HG03108 (cell line): Measurements from ENCODE around the gene FAM216B.
"Not testable (repeated sequence)": the region's sequence is repeated elsewhere in the genome, so short reads cannot be mapped to it uniquely, and the experiment has no call there.

Source experiments
- ATAC-seq: cut with Tn5 transposase; IDR thresholded peaks from one replicate; pipeline ENCODE4 v1.9.1; 2021; ENCODE audit warnings: moderate library complexity; ENCODE audit not compliant: unreplicated experiment

The FAM216B gene

DNA sequence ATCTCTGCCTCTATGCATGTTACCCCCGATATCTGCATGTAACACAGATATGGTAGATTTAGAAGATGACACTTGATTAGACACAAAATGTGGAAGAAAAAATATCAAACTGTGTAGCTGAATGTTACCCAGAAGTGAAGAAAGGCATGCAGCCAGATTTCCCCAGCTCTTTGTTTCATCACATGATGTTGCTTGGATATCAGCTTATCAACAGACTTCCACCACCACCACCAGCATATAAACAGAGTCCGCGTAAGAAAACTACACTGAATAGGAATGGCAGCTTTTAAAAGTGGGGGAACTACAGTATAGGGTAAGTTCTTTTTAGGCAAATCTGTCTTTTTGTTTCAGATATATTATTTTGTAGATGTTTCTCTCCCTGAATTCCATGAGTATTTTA is at the start of gene FAM216B:
FAM216B (plus strand) TSS at position 233 of the 400 bp plus-strand sequence. CDS start 2,484 bp downstream, outside the sequence.
- ATAC-seq: no peak

DNA sequence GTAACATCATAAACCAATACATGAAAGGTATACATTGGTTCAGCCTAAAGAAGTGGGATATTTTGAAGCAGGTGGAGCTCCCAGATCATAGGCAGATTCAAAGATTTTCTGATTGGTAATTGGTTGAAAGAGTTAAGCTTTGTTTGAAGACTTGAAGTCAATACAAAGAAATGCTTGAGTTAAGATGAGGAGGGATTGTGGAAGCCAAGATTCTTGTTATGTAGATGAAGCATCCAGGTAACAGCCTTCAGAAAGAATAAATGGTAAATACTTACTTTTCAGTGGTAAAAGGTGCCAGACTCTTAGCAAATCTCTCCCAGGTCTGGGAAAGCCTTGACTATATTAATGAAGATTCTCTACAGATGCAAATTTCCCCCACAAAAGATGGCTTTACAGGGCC is 49.3 kb upstream of the FAM216B start:
- ATAC-seq: no peak

DNA sequence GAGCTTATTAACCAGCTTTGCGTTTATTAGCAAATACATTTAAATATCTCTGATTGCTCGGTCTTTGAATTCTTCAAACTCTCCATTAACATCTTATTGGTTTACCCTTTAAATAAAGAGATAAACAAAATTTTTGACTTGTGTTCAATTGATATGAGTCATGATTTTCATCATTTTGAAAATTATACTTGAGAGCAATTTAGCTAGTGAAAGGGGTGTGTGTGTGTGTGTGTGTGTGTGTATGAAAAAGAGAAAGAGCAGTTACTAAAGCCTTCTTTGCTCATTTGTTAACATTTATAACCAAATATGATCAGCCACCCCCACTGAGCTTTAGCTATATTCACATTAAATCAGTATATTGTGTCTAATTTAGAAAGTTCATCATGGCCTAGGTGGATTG is 48.3 kb upstream of the FAM216B start:
- no peak for ATAC-seq

DNA sequence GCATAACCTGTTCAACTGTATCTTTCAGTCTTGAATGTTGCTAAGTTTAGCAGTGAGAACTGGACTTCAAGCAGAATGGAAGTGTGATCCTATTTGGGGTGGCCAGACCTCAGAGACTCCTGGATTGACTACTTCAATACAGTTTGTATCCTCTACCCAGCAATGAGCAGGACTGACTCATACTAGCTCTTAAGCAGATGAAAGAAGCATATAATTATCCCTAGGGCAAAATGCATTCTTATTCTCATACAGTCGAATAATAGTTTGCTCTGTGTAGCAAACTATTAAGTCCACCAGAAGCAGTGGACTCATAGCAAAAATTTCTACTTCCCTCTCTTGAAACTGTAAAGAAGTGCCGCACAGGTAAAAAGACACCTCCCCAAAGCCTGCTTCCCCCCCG is 46.4 kb upstream of the FAM216B start:
- no peak for ATAC-seq

DNA sequence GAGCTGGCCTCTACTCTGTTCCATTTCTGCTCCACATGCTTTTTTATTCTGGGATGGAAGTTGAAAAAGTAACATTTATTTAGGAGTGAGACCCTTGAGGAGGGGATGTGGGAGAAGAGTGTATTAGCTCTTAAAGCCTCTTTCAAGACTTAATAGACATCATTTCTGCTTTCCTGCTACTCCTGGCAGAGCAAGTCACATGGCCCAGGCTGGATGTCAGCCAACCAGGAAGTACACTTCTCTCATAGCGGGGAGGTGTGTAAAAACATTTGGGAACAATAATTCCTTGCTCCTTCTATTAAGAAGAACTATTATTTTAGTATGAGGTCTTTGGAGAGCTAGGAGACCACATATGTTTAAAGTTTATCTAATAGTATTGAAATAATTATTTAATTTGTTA is 40.6 kb upstream of the FAM216B start:
- ATAC-seq: no peak

DNA sequence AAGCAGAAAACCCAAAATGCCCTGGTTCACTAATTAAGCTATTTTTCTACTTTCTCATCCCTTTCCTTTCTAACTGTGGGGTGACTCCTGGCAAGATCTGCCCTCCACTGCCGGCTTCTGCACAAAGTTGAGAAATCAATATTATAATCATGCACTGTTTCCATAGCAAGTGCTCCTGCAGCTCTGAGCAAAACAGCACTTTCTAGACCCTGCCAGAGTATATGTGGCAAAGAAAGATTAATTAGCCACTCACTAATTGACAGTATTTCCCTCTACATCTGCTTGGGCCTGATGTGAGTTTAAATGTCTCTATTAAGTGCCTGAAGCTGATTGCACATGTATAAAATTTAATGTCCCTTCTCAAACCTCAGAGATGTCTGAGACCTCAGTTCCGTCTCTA is 39.5 kb upstream of the FAM216B start:
- ATAC-seq: no peak

DNA sequence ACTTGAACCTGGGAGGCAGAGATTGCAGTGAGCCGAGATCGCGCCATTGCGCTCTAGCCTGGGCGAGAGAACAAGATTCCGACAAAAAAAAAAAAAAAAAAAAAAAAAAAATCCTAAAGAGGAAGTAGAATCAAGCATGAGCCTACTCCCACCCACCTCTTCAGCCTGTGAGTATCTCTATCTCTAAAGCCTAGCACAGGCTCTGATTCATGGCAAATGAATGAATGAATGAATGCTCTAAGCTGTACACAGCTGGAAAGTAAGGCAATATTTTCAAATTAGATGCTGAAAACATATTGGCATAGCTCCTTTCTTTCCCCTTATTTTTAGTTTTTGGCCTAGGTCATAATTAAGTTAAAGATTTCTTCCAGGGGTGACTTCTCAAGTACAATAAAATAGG is 35.7 kb upstream of the FAM216B start:
- ATAC-seq: no peak

DNA sequence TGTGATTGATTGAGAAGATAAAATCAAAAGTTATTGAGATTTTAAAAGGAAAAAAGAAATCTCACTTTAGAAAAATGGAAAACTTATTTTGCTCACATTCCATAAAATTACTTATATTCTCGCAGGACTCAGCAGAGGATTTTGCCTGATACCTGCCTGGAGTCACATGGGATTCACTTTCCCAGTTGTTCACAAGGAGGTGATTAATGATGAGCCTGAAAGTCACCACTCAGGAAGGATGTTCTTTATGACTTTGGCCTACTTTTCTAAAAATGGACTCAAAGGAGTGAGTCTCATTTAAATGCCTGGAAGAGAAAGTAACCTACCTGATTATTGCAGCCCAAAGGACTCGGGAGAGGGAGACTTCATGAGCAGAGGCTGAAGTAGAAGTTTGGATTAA is 34.5 kb upstream of the FAM216B start:
- no peak for ATAC-seq

DNA sequence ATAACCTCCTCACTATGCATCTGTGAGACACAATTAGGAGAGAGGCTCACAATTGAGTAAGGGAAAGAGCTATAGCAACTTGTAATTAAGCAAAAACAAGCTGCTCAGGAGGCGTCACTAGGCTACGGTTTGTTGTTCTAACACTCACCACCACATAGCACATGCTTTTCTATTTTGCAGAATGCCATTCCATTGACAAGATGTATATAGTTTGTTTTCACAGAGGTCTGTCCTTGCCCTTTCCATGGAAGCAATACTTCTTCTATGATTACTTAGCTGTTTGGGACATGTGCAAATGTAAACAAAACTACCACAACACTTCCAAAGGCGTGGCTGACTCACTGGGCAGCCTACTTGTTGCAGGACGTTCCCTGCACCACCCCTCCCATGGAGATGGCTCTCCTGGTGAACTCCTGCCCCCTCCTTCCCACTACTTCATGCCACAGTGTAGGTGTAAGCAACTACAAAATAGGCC is 33.9 kb upstream of the FAM216B start:
- ATAC-seq: no peak

DNA sequence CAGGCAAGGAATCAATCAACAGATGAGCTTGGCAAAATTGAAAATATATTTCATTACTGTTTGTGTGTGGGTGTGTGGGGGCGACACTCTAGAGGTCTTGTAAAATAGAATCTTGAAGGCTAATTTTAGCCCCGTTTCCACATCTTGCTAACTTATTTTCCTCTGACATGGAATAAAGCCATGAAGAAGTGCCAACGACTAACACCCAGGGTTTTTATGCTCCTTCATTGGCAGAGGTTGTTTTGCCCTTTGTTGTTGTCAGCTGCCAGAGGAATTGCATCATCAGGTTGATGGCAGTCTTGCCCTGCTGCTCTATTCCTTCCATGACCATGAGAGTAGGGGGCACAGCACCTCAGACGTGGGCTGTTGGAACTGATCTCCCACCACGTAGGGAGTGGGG is 30.6 kb upstream of the FAM216B start:
- no peak for ATAC-seq

DNA sequence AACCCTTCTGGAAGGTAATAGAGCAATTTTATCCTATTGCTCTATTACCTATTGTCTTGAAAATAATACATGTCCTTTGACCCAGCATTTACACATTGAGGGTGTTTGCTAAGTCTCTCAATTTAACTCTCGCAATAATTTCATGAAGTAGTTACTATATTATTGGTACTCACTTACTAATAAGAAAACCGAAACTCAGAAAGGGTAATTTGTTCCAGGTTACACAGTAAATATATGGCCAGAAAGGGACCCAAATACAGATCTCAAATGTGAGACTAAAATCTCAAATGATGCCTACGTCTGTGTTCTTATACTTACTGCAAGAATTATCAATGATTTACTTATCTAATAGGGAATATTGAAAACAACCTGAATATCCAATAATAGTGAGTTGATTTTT is 29.7 kb upstream of the FAM216B start:
- ATAC-seq: no peak

DNA sequence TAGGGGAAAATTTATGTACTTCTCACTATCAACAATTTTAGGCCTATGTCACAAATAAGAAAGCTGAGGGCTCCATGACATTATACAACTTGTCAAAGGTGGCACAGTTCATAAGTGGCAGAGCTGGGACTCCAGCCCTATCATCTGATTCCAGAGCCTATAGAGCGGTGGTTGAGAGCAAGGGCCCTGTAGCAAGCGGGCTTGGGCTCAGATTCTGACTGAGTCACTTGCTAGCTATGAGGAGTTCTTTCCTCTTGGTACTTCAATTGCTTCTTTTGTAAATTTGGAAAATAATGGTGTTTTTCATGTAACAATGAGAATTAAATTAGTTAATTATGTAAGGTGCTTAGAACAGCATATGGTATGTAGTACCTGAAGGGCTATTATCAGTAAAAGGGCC is 28.7 kb upstream of the FAM216B start:
- ATAC-seq: no peak

DNA sequence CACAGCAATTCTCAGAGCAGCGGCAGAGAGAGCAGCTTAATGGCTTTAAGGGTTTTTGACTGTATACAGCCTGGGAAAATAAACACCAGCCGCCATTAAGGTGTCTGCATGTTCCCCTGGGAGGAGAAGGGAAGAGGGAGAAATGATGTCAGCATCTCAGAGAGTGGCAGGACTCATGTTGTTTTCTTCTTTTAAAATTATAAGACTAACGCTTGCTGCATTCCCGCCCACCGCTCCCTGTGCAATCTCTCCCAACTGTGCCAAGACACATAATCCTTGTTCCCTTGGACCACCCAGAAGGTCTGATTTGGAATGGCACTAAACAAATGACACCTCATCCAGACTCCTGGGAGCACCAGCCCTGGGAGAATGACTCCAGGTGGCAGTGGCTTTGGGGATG is 27.7 kb upstream of the FAM216B start:
- ATAC-seq: no peak

DNA sequence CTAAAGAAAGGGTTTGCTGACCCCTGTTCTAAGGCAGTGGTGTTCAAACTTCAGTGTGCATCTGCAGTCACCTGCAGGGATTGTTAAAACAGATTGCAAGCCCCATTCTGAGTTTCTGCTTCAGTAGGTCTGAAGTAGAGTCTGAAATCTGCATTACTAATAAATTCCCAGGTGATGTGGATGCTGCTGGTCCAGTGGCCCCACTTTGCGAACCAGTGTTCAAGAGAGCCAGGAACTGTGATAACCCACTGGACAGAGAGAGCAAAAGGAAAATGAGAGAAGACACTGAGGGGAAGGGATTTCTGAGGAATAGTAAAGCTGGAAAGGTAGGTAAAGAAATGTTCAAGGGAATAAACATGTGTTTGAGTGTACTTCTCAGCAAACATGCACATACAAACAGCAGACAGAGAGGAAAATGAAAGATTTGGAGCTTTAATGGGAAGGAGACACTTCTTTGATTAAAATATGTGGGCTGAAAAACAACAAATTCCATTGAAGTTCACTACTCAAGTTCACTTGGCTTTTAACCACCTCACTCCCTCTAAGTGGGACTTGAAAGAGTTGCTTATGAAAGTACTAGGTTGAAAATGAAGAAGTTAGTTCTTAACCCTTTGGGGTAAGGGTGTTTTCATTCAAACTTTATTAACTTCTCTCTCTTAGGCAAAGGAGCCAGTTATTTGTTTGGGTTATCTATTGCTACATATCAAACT is 26.4 kb upstream of the FAM216B start:
- no peak for ATAC-seq

DNA sequence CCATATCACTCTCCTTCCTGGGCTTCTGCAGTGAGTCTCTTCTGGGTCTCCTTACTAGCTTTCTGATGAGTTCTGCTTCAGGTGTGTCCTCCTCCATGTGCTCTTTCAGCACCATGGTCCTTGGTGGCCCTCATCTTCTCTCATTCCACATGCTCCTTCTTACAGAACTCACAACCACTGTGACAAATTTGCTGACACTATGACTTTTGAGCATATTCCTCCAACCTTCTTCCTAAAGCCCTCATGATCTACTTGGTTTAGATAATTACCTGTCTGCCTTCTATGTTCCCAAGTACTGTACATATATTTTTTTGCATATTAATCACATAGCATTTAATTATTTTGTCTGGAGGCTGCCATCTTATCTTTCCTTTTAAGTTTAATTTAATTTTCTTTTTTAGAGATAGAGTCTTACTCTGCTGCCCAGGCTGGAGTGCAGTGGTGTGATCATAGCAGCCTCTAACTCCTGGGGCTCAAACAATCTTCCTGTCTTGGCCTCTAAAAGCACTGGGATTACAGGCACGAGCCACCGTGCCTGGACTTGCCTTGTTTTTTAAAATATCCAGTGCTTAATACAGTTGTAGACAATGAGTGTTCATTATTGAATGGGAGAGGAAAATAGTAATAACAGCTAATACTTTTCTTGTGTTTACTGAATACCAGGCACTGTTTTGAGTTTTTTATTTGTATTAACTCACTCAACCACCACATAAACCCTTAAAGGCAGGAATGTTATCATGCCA is 23.5 kb upstream of the FAM216B start:
- no peak for ATAC-seq

DNA sequence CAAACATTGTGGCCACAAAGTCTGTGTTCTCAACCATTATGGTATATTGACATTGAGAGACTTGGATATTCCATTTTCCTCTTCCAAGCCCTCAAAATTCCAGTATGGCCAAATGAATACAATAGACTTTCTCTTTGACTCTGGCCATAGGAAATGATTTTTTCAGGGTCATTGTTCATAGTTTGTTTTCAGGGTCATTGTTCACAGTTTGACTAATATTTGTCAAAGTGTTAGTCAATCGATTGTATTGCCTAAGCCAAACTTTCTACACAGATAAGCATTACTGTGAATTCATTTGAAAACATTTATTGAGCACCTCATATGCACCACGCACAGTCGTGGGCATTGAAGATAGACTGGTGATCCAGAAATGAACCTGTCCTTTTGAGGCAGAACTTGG is 22.9 kb upstream of the FAM216B start:
- ATAC-seq: no peak

DNA sequence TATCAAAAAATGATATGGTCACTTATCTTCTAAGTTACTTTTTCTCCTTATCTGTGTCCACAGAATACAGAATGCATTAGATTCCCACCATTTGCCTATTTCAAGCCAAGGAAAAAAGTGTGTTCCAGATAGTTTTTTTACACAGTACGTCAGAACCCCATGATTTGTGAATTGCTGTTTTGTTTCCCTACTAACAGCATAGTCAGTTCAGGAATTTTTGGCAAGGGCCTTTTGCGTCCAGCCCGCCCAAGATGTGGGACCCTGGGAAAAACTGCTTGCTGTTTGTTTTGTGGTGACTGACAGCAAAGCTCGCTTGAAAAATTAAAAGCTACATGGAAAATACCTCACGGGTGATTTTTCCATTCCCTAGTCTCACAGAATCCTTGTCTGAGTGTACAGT is 20.4 kb upstream of the FAM216B start:
- ATAC-seq: no peak

DNA sequence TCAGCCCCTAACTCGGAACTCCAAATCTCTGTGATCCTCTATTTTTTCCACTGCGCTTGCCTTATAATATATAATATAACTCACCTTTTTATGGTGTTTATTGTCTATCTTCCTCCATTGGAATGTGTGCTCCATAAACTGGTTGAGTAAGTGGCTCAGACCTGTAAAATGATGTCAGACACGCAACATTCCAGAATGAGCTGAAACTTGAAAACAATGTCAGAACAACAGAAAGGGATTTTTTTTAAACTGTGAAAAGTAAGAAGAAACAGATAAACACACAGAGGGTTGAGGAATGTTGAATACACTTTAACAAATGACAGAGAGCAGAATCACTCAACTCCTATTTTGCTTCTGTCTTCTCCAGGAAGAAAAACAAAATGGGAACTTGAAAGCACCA is 19.1 kb upstream of the FAM216B start:
- no peak for ATAC-seq

DNA sequence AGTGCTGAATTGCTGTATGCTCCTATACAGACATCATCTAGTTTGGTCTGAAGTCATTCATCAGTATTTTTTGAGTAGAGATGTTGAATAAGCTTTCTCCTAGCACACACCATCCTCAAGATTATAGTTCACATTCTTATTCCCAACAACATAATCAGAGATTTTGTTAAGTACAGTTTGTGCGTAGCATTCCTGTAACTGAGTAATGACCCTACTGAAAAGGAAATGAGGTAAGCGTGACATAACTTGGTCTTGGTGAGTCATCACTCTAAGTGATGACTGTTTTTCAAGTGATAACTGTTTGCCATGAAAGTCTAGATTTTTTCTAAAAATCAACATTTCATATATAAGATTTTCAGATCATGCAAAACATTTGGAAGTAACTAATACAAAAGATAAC is 18.5 kb upstream of the FAM216B start:
- ATAC-seq: no peak

DNA sequence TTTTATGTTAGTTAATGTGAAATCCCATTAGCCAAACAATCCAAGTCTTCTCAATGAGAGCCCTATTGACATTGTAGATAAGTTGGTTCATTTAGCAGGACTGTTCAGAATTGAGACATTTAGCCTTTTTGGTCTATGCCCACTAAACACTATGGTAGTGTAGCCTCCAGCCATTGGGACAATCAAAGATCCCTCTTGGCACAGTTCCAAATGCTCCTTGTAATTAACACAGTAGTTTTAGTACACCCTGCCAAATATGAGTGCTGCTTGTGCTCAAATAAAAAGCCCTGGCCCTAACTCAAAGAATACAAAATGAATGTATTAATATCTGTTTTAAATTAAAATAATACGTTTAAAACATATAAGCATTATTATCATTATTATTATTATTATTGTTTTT is 15.4 kb upstream of the FAM216B start:
- no peak for ATAC-seq

DNA sequence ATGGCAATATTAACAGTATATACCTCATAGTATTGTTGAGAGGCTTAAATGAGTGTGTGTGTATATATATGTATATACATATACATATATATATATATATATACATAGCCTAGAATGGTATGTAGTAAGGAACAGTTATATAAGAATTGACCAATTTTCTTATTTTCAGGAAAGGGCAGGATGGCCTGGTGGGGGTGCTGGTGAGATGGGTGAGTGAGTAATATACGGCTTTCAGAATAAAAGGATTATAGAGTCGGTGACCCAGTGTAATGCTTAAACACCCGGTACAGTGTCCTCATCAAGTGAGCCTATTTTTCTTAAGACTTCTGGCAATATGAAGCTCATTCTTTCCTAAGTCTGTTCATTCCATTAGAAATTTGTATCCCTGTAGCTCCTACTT is 11.7 kb upstream of the FAM216B start:
- no peak for ATAC-seq

DNA sequence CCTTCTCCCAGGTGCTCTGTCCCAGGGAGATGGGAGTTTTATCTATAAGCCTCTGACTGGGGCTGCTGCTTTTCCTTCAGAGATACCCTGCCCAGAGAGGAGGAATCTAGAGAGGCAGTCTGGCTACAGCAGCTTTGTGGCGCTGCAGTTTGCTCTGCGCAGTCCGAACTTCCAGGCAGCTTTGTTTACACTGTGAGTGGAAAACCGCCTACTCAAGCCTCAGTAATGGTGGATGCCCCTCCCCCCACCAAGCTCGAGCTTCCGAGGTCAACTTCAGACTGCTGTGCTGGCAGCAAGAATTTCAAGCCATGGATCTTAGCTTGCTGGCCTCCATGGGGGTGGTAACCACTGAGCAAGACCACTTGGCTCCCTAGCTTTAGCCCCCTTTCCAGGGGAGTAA is 4.8 kb upstream of the FAM216B start:
- ATAC-seq: not testable (repeated sequence)

DNA sequence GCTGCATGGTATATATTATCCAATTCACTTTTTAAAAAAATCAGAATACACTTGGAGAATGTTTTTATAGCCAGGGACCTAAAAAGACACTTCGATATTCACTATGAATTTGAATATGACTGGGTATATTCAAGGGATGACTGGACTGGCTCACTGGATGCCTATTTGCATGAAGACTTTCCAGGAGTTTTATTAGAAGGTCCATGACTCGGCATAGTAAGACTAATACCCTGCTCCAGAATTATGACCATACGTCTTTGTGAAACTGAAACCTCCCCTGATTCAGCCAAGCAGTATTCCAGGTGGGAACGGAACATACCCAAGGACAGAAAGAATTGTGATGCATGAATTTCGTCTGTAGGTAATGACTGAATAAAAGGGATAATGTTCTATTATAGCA is 3.9 kb upstream of the FAM216B start:
- no peak for ATAC-seq
